PC-3 (cell line): ENCODE results near the gene IFTAP. TPM values are rescaled to one million over a fixed set of nuclear protein-coding genes. Genes with fewer than 3 reads are reported as not detected.

Source experiments
- ATAC-seq: fragments of 200-7000 bp; cut with Tn5 transposase; 2 replicates; pipeline ENCODE4 v1.9.1; 2020; ENCODE audit warnings: mild to moderate bottlenecking, moderate library complexity
- BruUV-seq: library from RNA; stranded (reverse); fragments of 400-500 nt; replicated peaks from 2 replicates; lab custom pipeline; 2021; lab: Mats Ljungman, UMichigan
- CTCF ChIA-PET: fragments of 300-600 bp; sonication (Branson Sonifier 250); formaldehyde crosslinking; loops from one replicate; lab custom pipeline; 2022; ENCODE audit warnings: antibody characterized with exemption; lab: Charles Lee
- POLR2A ChIA-PET: fragments of 300-600 bp; sonication (Branson Sonifier 250); formaldehyde crosslinking; loops from one replicate; lab custom pipeline; 2022; ENCODE audit warnings: antibody characterized with exemption; ENCODE audit not compliant: unreplicated experiment; lab: Charles Lee
- DNase-seq: peaks from one replicate; pipeline ENCODE4 v3.0.0-alpha.2; 2015
- H2AFZ ChIP-seq: fragments of 300-600 bp; sonication (generic); 2 replicates; pipeline ENCODE4 v1.6.0; 2016; ENCODE audit warnings: antibody characterized with exemption, low read length
- H3F3A ChIP-seq: fragments of 300-600 bp; sonication (generic); one replicate; pipeline ENCODE4 v1.6.0; 2017; ENCODE audit warnings: antibody characterized with exemption, low read length, control low read depth, mild to moderate bottlenecking; ENCODE audit not compliant: unreplicated experiment
- H3K27ac ChIP-seq: fragments of 300-600 bp; sonication (generic); 2 replicates; pipeline ENCODE4 v1.5.1; 2016; ENCODE audit warnings: mild to moderate bottlenecking, low read length
- H3K27me3 ChIP-seq: fragments of 300-600 bp; sonication (generic); 2 replicates; pipeline ENCODE4 v1.6.1; 2016; ENCODE audit warnings: low read length, mixed read lengths
- H3K36me3 ChIP-seq: fragments of 300-600 bp; sonication (generic); 2 replicates; pipeline ENCODE4 v1.6.1; 2016; ENCODE audit warnings: low read depth, mixed run types, low read length, mixed read lengths
- H3K4me1 ChIP-seq: fragments of 300-600 bp; sonication (generic); 2 replicates; pipeline ENCODE4 v1.5.1; 2016; ENCODE audit warnings: low read length; ENCODE audit not compliant: insufficient read depth
- H3K4me2 ChIP-seq: fragments of 300-600 bp; sonication (generic); 2 replicates; pipeline ENCODE4 v1.6.0; 2016; ENCODE audit warnings: low read length
- H3K4me3 ChIP-seq: fragments of 300-600 bp; sonication (generic); 2 replicates; pipeline ENCODE4 v1.5.1; 2016; ENCODE audit warnings: mild to moderate bottlenecking, low read length, mixed read lengths
- H3K79me2 ChIP-seq: fragments of 300-600 bp; sonication (generic); 2 replicates; pipeline ENCODE4 v1.6.1; 2017; ENCODE audit warnings: low read length, mixed read lengths
- H3K9ac ChIP-seq: fragments of 300-600 bp; sonication (generic); 2 replicates; pipeline ENCODE4 v1.6.0; 2016; ENCODE audit warnings: mild to moderate bottlenecking, low read length
- H3K9me2 ChIP-seq: fragments of 300-600 bp; sonication (generic); replicated peaks from 2 replicates; pipeline ENCODE4 v1.6.1; 2016; ENCODE audit warnings: mixed run types, low read length, mixed read lengths
- H3K9me3 ChIP-seq: fragments of 300-600 bp; sonication (generic); 2 replicates; pipeline ENCODE4 v1.6.1; 2016; ENCODE audit warnings: low read length, mixed read lengths
- H4K20me1 ChIP-seq: fragments of 300-600 bp; sonication (generic); 2 replicates; pipeline ENCODE4 v1.6.1; 2016; ENCODE audit warnings: low read length, mixed read lengths
- CTCF ChIP-seq: fragments of 300-600 bp; sonication (generic); conservative IDR thresholded peaks from 2 replicates; pipeline ENCODE4 v1.5.1; 2017; ENCODE audit warnings: antibody characterized with exemption, low read depth, mild to moderate bottlenecking, low read length
- EZH2 ChIP-seq: fragments of 300-600 bp; sonication (generic); IDR thresholded peaks from one replicate; pipeline ENCODE4 v1.6.1; 2017; ENCODE audit warnings: antibody characterized with exemption, mild to moderate bottlenecking, low read length; ENCODE audit not compliant: unreplicated experiment
- EZH2phosphoT487 ChIP-seq: fragments of 300-600 bp; sonication (generic); IDR thresholded peaks from 2 replicates; pipeline ENCODE4 v1.6.1; 2018; ENCODE audit warnings: mild to moderate bottlenecking, antibody characterized with exemption, low read length, borderline replicate concordance
- intact Hi-C: fragments of 100-400 bp; cut with micrococcal nuclease; formaldehyde crosslinking; loops from 2 replicates; pipeline ENCODE4 v1.9.0; 2023
- total RNA-seq: library from RNA; depleted of rRNA; stranded (reverse); fragments of >200 nt; gene quantifications from 2 replicates; pipeline ENCODE4 v1.2.3, GENCODE V29; 2014

IFTAP gene
- total RNA-seq, 1 experiment from 2014 or later = 17.6 TPM

- BruUV-seq = no TSS peak
- no peak for TF ChIP-seq CTCF
- no peak for TF ChIP-seq EZH2
- H3K4me1 ChIP-seq = no peaks in the 10 kb centered on the region
- no peaks in the 10 kb centered on the region for H4K20me1 ChIP-seq
- no peak overlapping the region for H3K4me3 ChIP-seq
- no peak overlapping the region for H3K27ac ChIP-seq
- ATAC-seq = no peak
- H3K36me3 ChIP-seq = no peaks in the 10 kb centered on the region
- H3K27me3 ChIP-seq = no peaks in the 10 kb centered on the region
- H3K9me2 ChIP-seq = no peaks in the 10 kb centered on the region
- H3K4me2 ChIP-seq = no peak overlapping the region
- H3K9ac ChIP-seq = no peak overlapping the region
- H3F3A ChIP-seq = no peaks in the 10 kb centered on the region
- H3K9me3 ChIP-seq = no peaks in the 10 kb centered on the region
- no peak for DNase-seq
- H3K79me2 ChIP-seq = no peaks in the 10 kb centered on the region
- ChIA-PET POLR2A (no interaction called here), CTCF (no interaction called here)
- H2AFZ ChIP-seq = no peak overlapping the region
- intact Hi-C loops = no loop called here
These were observed 33.2 kb downstream of the IFTAP start for GRCh38 chr11:36627471-36627870.

- TF ChIP-seq EZH2phosphoT487 (no peak), CTCF (no peak), EZH2 (no peak)
- H3K9ac ChIP-seq = no peak overlapping the region
- H3K79me2 ChIP-seq = no peaks in the 10 kb centered on the region
- no peaks in the 10 kb centered on the region for H3K27me3 ChIP-seq
- no TSS peak for BruUV-seq
- intact Hi-C loops = no loop called here
- no peak overlapping the region for H3K27ac ChIP-seq
- no peak overlapping the region for H3K4me2 ChIP-seq
- H3F3A ChIP-seq = no peaks in the 10 kb centered on the region
- CTCF ChIA-PET = no interaction called here
- no peaks in the 10 kb centered on the region for H4K20me1 ChIP-seq
- H3K9me2 ChIP-seq = no peaks in the 10 kb centered on the region
- POLR2A ChIA-PET = no interaction called here
- H3K9me3 ChIP-seq = no peaks in the 10 kb centered on the region
- ATAC-seq (no peak), DNase-seq (no peak)
- no peak overlapping the region for H2AFZ ChIP-seq
- no peaks in the 10 kb centered on the region for H3K36me3 ChIP-seq
- no peaks in the 10 kb centered on the region for H3K4me1 ChIP-seq
- no peak overlapping the region for H3K4me3 ChIP-seq
These were observed 33.8 kb downstream of the IFTAP start for GRCh38 chr11:36628141-36628540.

GRCh38 chr11:36628765-36629244 lies 34.5 kb downstream of the IFTAP start:
- ChIA-PET CTCF (no interaction called here), POLR2A (no interaction called here)
- Histone ChIP-seq H3K9ac (no peak overlapping the region), H3K79me2 (no peaks in the 10 kb centered on the region), H3K9me3 (no peaks in the 10 kb centered on the region), H2AFZ (no peak overlapping the region), H3K9me2 (no peaks in the 10 kb centered on the region), H3K27me3 (no peaks in the 10 kb centered on the region), H4K20me1 (no peaks in the 10 kb centered on the region), H3K4me2 (no peak overlapping the region), H3K27ac (no peak overlapping the region), H3K4me1 (no peaks in the 10 kb centered on the region), H3F3A (no peaks in the 10 kb centered on the region), H3K36me3 (no peaks in the 10 kb centered on the region), H3K4me3 (no peak overlapping the region)
- intact Hi-C loops = no loop called here
- TF ChIP-seq CTCF (no peak), EZH2 (no peak), EZH2phosphoT487 (no peak)
- no TSS peak for BruUV-seq
- DNase-seq = no peak
- ATAC-seq = no peak
